GM21390 (cell line): Measurements from ENCODE around the gene ANKUB1.

ENCODE experiments used
- ATAC-seq: cut with Tn5 transposase; IDR thresholded peaks from one replicate; pipeline ENCODE4 v1.9.1; 2021; ENCODE audit not compliant: unreplicated experiment

Gene ANKUB1

GRCh38 chr3:149765762-149766334 lies 26.5 kb downstream of the ANKUB1 start:
- ATAC-seq, result no peak

- no peak for ATAC-seq
Measured at GRCh38 chr3:149764302-149764701, 28.1 kb downstream of the ANKUB1 start.

GRCh38 chr3:149763565-149764195 lies 28.7 kb downstream of the ANKUB1 start:
- no peak for ATAC-seq

- ATAC-seq, result no peak
Measured at GRCh38 chr3:149753717-149754116, 38.6 kb downstream of the ANKUB1 start.

GRCh38 chr3:149752788-149753136 lies 39.6 kb downstream of the ANKUB1 start:
- ATAC-seq, result no peak

GRCh38 chr3:149752051-149752787 lies 40.1 kb downstream of the ANKUB1 start, which contains the start of gene COMMD2:
TSS of gene COMMD2 (minus strand) at chr3:149752489. CDS start at chr3:149752444, 45 bp downstream.
- peak; percentile 98 for ATAC-seq

GRCh38 chr3:149751551-149751950 lies 40.8 kb downstream of the ANKUB1 start:
- no peak for ATAC-seq

- no peak for ATAC-seq
Measured at GRCh38 chr3:149744606-149745005, 47.7 kb downstream of the ANKUB1 start.

- no peak for ATAC-seq
Measured at GRCh38 chr3:149744151-149744550, 48.2 kb downstream of the ANKUB1 start.

GRCh38 chr3:149739396-149739795 lies 53.0 kb downstream of the ANKUB1 start:
- no peak for ATAC-seq

- ATAC-seq, result no peak
Measured at GRCh38 chr3:149738876-149739275, 53.5 kb downstream of the ANKUB1 start.

GRCh38 chr3:149736953-149737205 lies 55.5 kb downstream of the ANKUB1 start:
- no peak for ATAC-seq

- ATAC-seq, result no peak
Measured at GRCh38 chr3:149736175-149736952, 56.0 kb downstream of the ANKUB1 start.

- no peak for ATAC-seq
Measured at GRCh38 chr3:149732234-149732633, 60.1 kb downstream of the ANKUB1 start.

GRCh38 chr3:149727656-149728055 lies 64.7 kb downstream of the ANKUB1 start:
- no peak for ATAC-seq

- ATAC-seq, result peak; percentile 95
Measured at GRCh38 chr3:149726716-149727407, 65.5 kb downstream of the ANKUB1 start.

- ATAC-seq, result no peak
Measured at GRCh38 chr3:149723781-149724180, 68.6 kb downstream of the ANKUB1 start.

GRCh38 chr3:149720918-149721317 lies 71.4 kb downstream of the ANKUB1 start:
- no peak for ATAC-seq

GRCh38 chr3:149717391-149718056 lies 74.8 kb downstream of the ANKUB1 start:
- ATAC-seq, result no peak

- no peak for ATAC-seq
Measured at GRCh38 chr3:149716984-149717383, 75.4 kb downstream of the ANKUB1 start.

- ATAC-seq, result no peak
Measured at GRCh38 chr3:149715247-149715646, 77.1 kb downstream of the ANKUB1 start.
